Trophoblast cell (in vitro differentiated cells and primary cell): Measurements from ENCODE around the gene NLE1.
A peak's percentile ranks its signal among the peaks of the same experiment; 100 is the strongest.

Experiments used
- DNase-seq, 2 donors: peaks; one replicate each; pipeline ENCODE4 v3.0.0-alpha.2; 2016
- H2AFZ ChIP-seq: 2 replicates; pipeline ENCODE4 v1.6.1; 2013; ENCODE audit warnings: low read length, moderate library complexity, mild to moderate bottlenecking; ENCODE audit not compliant: insufficient read depth, poor library complexity
- H2AK5ac ChIP-seq: 2 replicates; pipeline ENCODE4 v1.6.1; 2013; ENCODE audit warnings: mild to moderate bottlenecking, low read length
- H2BK120ac ChIP-seq: 2 replicates; pipeline ENCODE4 v1.6.1; 2013; ENCODE audit warnings: low read length, mild to moderate bottlenecking, moderate library complexity; ENCODE audit not compliant: insufficient read depth, poor library complexity
- H2BK12ac ChIP-seq: 2 replicates; pipeline ENCODE4 v1.6.1; 2013; ENCODE audit warnings: mild to moderate bottlenecking, low read length, moderate library complexity
- H2BK5ac ChIP-seq: 2 replicates; pipeline ENCODE4 v1.6.1; 2013; ENCODE audit warnings: low read length, low read depth, moderate library complexity, mild to moderate bottlenecking; ENCODE audit not compliant: poor library complexity
- H3K14ac ChIP-seq: 2 replicates; pipeline ENCODE4 v1.6.1; 2013; ENCODE audit warnings: mild to moderate bottlenecking, low read length
- H3K18ac ChIP-seq: 2 replicates; pipeline ENCODE4 v1.6.1; 2013; ENCODE audit warnings: mild to moderate bottlenecking, low read length
- H3K23ac ChIP-seq: 2 replicates; pipeline ENCODE4 v1.6.1; 2013; ENCODE audit warnings: low read length
- H3K27ac ChIP-seq: 2 replicates; pipeline ENCODE4 v1.5.1; 2013; ENCODE audit warnings: low read depth, mild to moderate bottlenecking, inconsistent platforms, low read length, moderate library complexity
- H3K27me3 ChIP-seq: 2 replicates; pipeline ENCODE4 v1.6.1; 2013; ENCODE audit warnings: inconsistent platforms, mild to moderate bottlenecking, low read length, moderate library complexity; ENCODE audit not compliant: insufficient read depth
- H3K36me3 ChIP-seq, 2 experiments: 1 replicate in 1 of 2; 2 replicates in 1 of 2; pipeline ENCODE4 v1.6.1; 2013; ENCODE audit warnings: low read length in 2 of 2, mild to moderate bottlenecking in 2 of 2, moderate library complexity in 1 of 2; ENCODE audit not compliant: insufficient read depth in 2 of 2, control insufficient read depth in 1 of 2
- H3K4ac ChIP-seq: 2 replicates; pipeline ENCODE4 v1.6.1; 2013; ENCODE audit warnings: low read depth, mild to moderate bottlenecking, low read length, moderate library complexity
- H3K4me1 ChIP-seq, 2 experiments: 1 replicate in 1 of 2; 2 replicates in 1 of 2; pipeline ENCODE4 v1.6.1; 2013; ENCODE audit warnings: low read length in 2 of 2, mild to moderate bottlenecking in 2 of 2, moderate library complexity in 1 of 2; ENCODE audit not compliant: insufficient read depth in 2 of 2, control insufficient read depth in 1 of 2
- H3K4me2 ChIP-seq: 2 replicates; pipeline ENCODE4 v1.6.1; 2013; ENCODE audit warnings: inconsistent platforms, mild to moderate bottlenecking, low read length, moderate library complexity
- H3K4me3 ChIP-seq: 2 replicates; pipeline ENCODE4 v1.5.1; 2013; ENCODE audit warnings: mild to moderate bottlenecking, low read depth, low read length, inconsistent platforms
- H3K79me1 ChIP-seq: one replicate; pipeline ENCODE4 v1.6.1; 2013; ENCODE audit warnings: low read length
- H3K79me2 ChIP-seq: 2 replicates; pipeline ENCODE4 v1.6.1; 2013; ENCODE audit warnings: low read length, mild to moderate bottlenecking; ENCODE audit not compliant: control insufficient read depth, insufficient read depth, poor library complexity
- H3K9ac ChIP-seq: 2 replicates; pipeline ENCODE4 v1.6.1; 2013; ENCODE audit warnings: mild to moderate bottlenecking, low read length
- H3K9me3 ChIP-seq: 2 replicates; pipeline ENCODE4 v1.6.1; 2013; ENCODE audit warnings: low read depth, mild to moderate bottlenecking, control low read depth, inconsistent platforms, low read length; ENCODE audit not compliant: insufficient read depth
- H4K12ac ChIP-seq: 2 replicates; pipeline ENCODE4 v1.6.1; 2013; ENCODE audit warnings: low read depth, mild to moderate bottlenecking, low read length, moderate library complexity
- H4K8ac ChIP-seq: 2 replicates; pipeline ENCODE4 v1.6.1; 2013; ENCODE audit warnings: low read depth, mild to moderate bottlenecking, low read length, moderate library complexity
- H4K91ac ChIP-seq: one replicate; pipeline ENCODE4 v1.6.1; 2013; ENCODE audit warnings: low read depth, mild to moderate bottlenecking, low read length, moderate library complexity
- WGBS: extraction: QIAGEN DNeasy Blood & Tissue Kit; methylation state at CpG from one replicate; pipeline ENCODE4 v1.1.7; 2013; ENCODE audit warnings: missing lambda C conversion rate; ENCODE audit not compliant: insufficient read length, insufficient coverage; ENCODE audit errors: extremely low coverage; 5-methylcytosine and 5-hydroxymethylcytosine counted together

NLE1 gene

GRCh38 chr17:35099908-35100307, 42.2 kb downstream of the NLE1 start:
- Histone ChIP-seq H3K4me3 (no peak overlapping the region), H3K79me1 (no peaks in the 10 kb centered on the region), H2BK5ac (no peak overlapping the region), H2BK120ac (no peak overlapping the region), H3K27me3 (no peaks in the 10 kb centered on the region), H2AFZ (no peak overlapping the region), H3K4me2 (no peak overlapping the region), H2BK12ac (no peak overlapping the region), H2AK5ac (no peak overlapping the region), H4K91ac (no peak overlapping the region), H3K79me2 (no peaks in the 10 kb centered on the region), H3K4me1 (peaks cover 4 to 7% of the 10 kb centered on the region in 2 experiments), H3K27ac (no peak overlapping the region), H3K9ac (no peak overlapping the region), H3K36me3 (peaks cover 11 to 18% of the 10 kb centered on the region in 2 experiments), H4K12ac (no peak overlapping the region), H3K14ac (no peak overlapping the region), H3K9me3 (no peaks in the 10 kb centered on the region), H3K4ac (no peak overlapping the region), H3K18ac (no peak overlapping the region), H4K8ac (no peak overlapping the region), H3K23ac (no peak overlapping the region)
- no peak for DNase-seq
- WGBS: no CpG with 5 or more reads among the region's 3 CpGs

DNA sequence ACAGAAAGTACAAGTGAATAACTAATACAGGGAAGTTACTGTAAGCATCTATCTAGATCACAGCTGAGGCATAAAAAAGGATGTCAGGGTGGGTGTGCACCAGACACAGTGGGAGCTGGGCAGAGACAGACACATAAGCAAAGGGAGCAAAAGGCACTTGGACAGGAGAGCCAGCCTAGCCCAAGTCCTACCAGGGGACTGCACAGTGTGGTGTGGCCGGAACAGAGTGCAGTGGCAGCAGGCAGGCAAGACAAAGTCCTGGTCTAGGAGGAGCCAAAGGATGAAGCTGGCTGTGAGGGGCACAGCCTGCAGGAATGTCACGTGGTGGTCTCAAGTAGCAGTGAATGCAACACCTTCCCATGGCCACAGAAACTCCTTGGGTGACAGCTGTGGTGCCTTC, 44.3 kb downstream of the NLE1 start:
- H3K18ac ChIP-seq: no peak overlapping the region
- H2AFZ ChIP-seq: no peak overlapping the region
- DNase-seq: no peak
- no peak overlapping the region for H4K12ac ChIP-seq
- no peak overlapping the region for H3K4ac ChIP-seq
- peaks cover 11 to 18% of the 10 kb centered on the region in 2 experiments for H3K36me3 ChIP-seq
- no peak overlapping the region for H3K14ac ChIP-seq
- H3K23ac ChIP-seq: no peak overlapping the region
- no peak overlapping the region for H3K27ac ChIP-seq
- no peak overlapping the region for H2AK5ac ChIP-seq
- H3K4me2 ChIP-seq: no peak overlapping the region
- no peak overlapping the region for H3K4me3 ChIP-seq
- no peaks in the 10 kb centered on the region for H3K27me3 ChIP-seq
- H3K4me1 ChIP-seq: no peaks in the 10 kb centered on the region
- H2BK12ac ChIP-seq: no peak overlapping the region
- H2BK120ac ChIP-seq: no peak overlapping the region
- H3K9me3 ChIP-seq: no peaks in the 10 kb centered on the region
- H3K79me2 ChIP-seq: no peaks in the 10 kb centered on the region
- WGBS: no CpG with 5 or more reads among the region's 2 CpGs
- no peaks in the 10 kb centered on the region for H3K79me1 ChIP-seq
- H2BK5ac ChIP-seq: no peak overlapping the region
- no peak overlapping the region for H4K8ac ChIP-seq
- H3K9ac ChIP-seq: no peak overlapping the region
- no peak overlapping the region for H4K91ac ChIP-seq

GRCh38 chr17:35095741-35096140, 46.4 kb downstream of the NLE1 start:
- Histone ChIP-seq H2AK5ac (no peak overlapping the region), H3K27ac (no peak overlapping the region), H2BK5ac (no peak overlapping the region), H3K23ac (no peak overlapping the region), H3K18ac (no peak overlapping the region), H4K8ac (no peak overlapping the region), H4K91ac (no peak overlapping the region), H2BK120ac (no peak overlapping the region), H3K9ac (no peak overlapping the region), H3K36me3 (peaks cover 5 to 10% of the 10 kb centered on the region in 2 experiments), H3K79me1 (no peaks in the 10 kb centered on the region), H3K79me2 (no peaks in the 10 kb centered on the region), H4K12ac (no peak overlapping the region), H3K4me1 (no peaks in the 10 kb centered on the region), H3K4ac (no peak overlapping the region), H2AFZ (no peak overlapping the region), H3K14ac (no peak overlapping the region), H3K4me2 (no peak overlapping the region), H3K27me3 (no peaks in the 10 kb centered on the region), H2BK12ac (no peak overlapping the region), H3K9me3 (no peaks in the 10 kb centered on the region), H3K4me3 (no peak overlapping the region)
- WGBS: no CpG with 5 or more reads among the region's 1 CpG
- no peak for DNase-seq

GRCh38 chr17:35094902-35095301, 47.2 kb downstream of the NLE1 start:
- H3K23ac ChIP-seq: no peak overlapping the region
- H3K27ac ChIP-seq: no peak overlapping the region
- no peaks in the 10 kb centered on the region for H3K27me3 ChIP-seq
- H4K12ac ChIP-seq: no peak overlapping the region
- no CpG with 5 or more reads among the region's 2 CpGs for WGBS
- H3K4ac ChIP-seq: no peak overlapping the region
- H3K9ac ChIP-seq: no peak overlapping the region
- no peak overlapping the region for H4K91ac ChIP-seq
- H2AFZ ChIP-seq: no peak overlapping the region
- H2AK5ac ChIP-seq: no peak overlapping the region
- H3K4me1 ChIP-seq: peaks cover 0 to 1% of the 10 kb centered on the region in 2 experiments
- peaks cover 0 to 3% of the 10 kb centered on the region in 2 experiments for H3K36me3 ChIP-seq
- no peaks in the 10 kb centered on the region for H3K79me1 ChIP-seq
- no peak overlapping the region for H2BK5ac ChIP-seq
- no peak overlapping the region for H4K8ac ChIP-seq
- H3K14ac ChIP-seq: no peak overlapping the region
- no peaks in the 10 kb centered on the region for H3K9me3 ChIP-seq
- no peak overlapping the region for H3K4me2 ChIP-seq
- no peak overlapping the region for H3K18ac ChIP-seq
- DNase-seq: peak in 1 of 2 donors; percentile 12
- H2BK12ac ChIP-seq: no peak overlapping the region
- H2BK120ac ChIP-seq: no peak overlapping the region
- no peaks in the 10 kb centered on the region for H3K79me2 ChIP-seq
- no peak overlapping the region for H3K4me3 ChIP-seq
